ENCODE data around the gene RYR2. TPM values are rescaled to one million over a fixed set of nuclear protein-coding genes. Genes with fewer than 3 reads are reported as not detected.

RYR2 gene
- total RNA-seq, 3 donors from 2014 or later: 0.16 to 0.59 (median 0.33) TPM

GRCh38 chr1:237507005-237507404 lies 465.0 kb downstream of the RYR2 start:
- no peaks in the 10 kb centered on the region for H3K27me3 ChIP-seq
- H3K9me3 ChIP-seq: no peaks in the 10 kb centered on the region
- intact Hi-C loops (cut with DNase I; ENCODE audit: low total_unique reads): no loop called here
- H3K4me1 ChIP-seq: no peaks in the 10 kb centered on the region
- no peak overlapping the region for H3K27ac ChIP-seq
- TF ChIP-seq CTCF (IDR thresholded peaks at IDR 0.05) (no peak), POLR2AphosphoS5 (IDR thresholded peaks at IDR 0.05) (no peak), POLR2A (IDR thresholded peaks at IDR 0.05) (no peak)
- no peak for DNase-seq (ENCODE audit: low spot score in 2 of 2)
- no peaks in the 10 kb centered on the region for H3K36me3 ChIP-seq
- no peak overlapping the region for H3K4me3 ChIP-seq

GRCh38 chr1:237509748-237510147 lies 467.8 kb downstream of the RYR2 start:
- no peak overlapping the region for H3K27ac ChIP-seq
- TF ChIP-seq POLR2A (IDR thresholded peaks at IDR 0.05) (no peak), CTCF (IDR thresholded peaks at IDR 0.05) (no peak), POLR2AphosphoS5 (IDR thresholded peaks at IDR 0.05) (no peak)
- intact Hi-C loops (cut with DNase I; ENCODE audit: low total_unique reads): no loop called here

GRCh38 chr1:237525102-237525501 lies 483.1 kb downstream of the RYR2 start:
- intact Hi-C loops (cut with DNase I; ENCODE audit: low total_unique reads): no loop called here
- DNase-seq (ENCODE audit: low spot score in 2 of 2): no peak
- no peak overlapping the region for H3K27ac ChIP-seq

More at GRCh38 chr1:237509748-237510147, 467.8 kb downstream of the RYR2 start:
- H3K4me3 ChIP-seq: no peak overlapping the region
- no peaks in the 10 kb centered on the region for H3K9me3 ChIP-seq
- no peaks in the 10 kb centered on the region for H3K27me3 ChIP-seq
- no peaks in the 10 kb centered on the region for H3K4me1 ChIP-seq
- DNase-seq (ENCODE audit: low spot score in 2 of 2): no peak
- no peaks in the 10 kb centered on the region for H3K36me3 ChIP-seq

DNA sequence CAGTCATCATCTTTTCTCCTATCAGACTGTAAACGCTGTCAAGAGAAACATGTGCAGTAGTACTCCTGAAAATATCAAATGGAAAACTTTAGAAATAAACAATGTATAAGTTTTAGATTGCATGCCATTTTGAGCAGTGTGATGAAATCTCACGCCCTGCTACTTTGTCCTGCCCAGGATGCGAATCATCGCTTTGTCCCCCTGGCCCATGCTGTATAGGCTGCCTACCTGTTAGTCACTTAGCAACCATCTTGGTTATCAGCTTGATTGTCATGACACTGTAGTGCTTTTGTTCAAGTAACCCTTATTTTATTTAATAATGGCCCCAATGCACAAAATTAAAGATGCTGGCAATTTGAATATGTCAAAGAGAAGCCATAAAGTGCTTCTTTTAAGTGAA lies 485.8 kb downstream of the RYR2 start:
- no peaks in the 10 kb centered on the region for H3K36me3 ChIP-seq
- no peaks in the 10 kb centered on the region for H3K27me3 ChIP-seq
- H3K4me1 ChIP-seq: no peaks in the 10 kb centered on the region
- H3K27ac ChIP-seq: no peak overlapping the region
- peaks cover 0 to 5% of the 10 kb centered on the region in 2 donors for H3K9me3 ChIP-seq
- intact Hi-C loops (cut with DNase I; ENCODE audit: low total_unique reads): no loop called here
- DNase-seq (ENCODE audit: low spot score in 2 of 2): no peak
- H3K4me3 ChIP-seq: no peak overlapping the region
- TF ChIP-seq CTCF (IDR thresholded peaks at IDR 0.05): no peak
- TF ChIP-seq POLR2A (IDR thresholded peaks at IDR 0.05): no peak
- no peak for TF ChIP-seq POLR2AphosphoS5 (IDR thresholded peaks at IDR 0.05)

More at GRCh38 chr1:237525102-237525501, 483.1 kb downstream of the RYR2 start:
- H3K4me3 ChIP-seq: no peak overlapping the region
- no peaks in the 10 kb centered on the region for H3K36me3 ChIP-seq
- H3K27me3 ChIP-seq: no peaks in the 10 kb centered on the region
- H3K4me1 ChIP-seq: no peaks in the 10 kb centered on the region
- H3K9me3 ChIP-seq: peaks cover 0 to 5% of the 10 kb centered on the region in 2 donors
- TF ChIP-seq POLR2A (IDR thresholded peaks at IDR 0.05) (no peak), CTCF (IDR thresholded peaks at IDR 0.05) (no peak), POLR2AphosphoS5 (IDR thresholded peaks at IDR 0.05) (no peak)

DNA sequence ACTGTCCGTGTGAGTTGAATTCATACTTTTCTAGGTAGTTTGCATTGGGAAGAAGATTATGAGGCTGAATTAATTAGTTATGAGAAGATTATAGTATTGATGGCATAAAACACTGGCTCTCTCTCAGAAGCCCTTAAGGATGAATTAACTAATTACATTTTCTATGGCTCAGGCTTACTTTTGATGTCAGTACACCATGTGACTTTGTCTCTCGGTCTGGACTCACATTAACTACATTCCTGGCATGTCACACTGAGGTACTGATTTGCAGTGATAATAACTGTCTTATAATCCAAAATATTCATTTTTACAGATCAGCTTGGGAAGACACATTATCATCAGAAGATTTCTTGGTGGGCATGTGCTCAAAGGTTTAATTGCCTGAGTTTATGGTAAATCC lies 486.6 kb downstream of the RYR2 start:
- Histone ChIP-seq H3K27ac (no peak overlapping the region), H3K4me3 (no peak overlapping the region), H3K27me3 (no peaks in the 10 kb centered on the region), H3K9me3 (peaks cover 0 to 5% of the 10 kb centered on the region in 2 donors), H3K4me1 (no peaks in the 10 kb centered on the region), H3K36me3 (no peaks in the 10 kb centered on the region)
- no peak for DNase-seq (ENCODE audit: low spot score in 2 of 2)
- intact Hi-C loops (cut with DNase I; ENCODE audit: low total_unique reads): no loop called here
- TF ChIP-seq POLR2AphosphoS5 (IDR thresholded peaks at IDR 0.05): no peak
- no peak for TF ChIP-seq POLR2A (IDR thresholded peaks at IDR 0.05)
- no peak for TF ChIP-seq CTCF (IDR thresholded peaks at IDR 0.05)

All from breast epithelium (tissue), 4 donors.